ENCODE measurements around the gene ARHGAP23. TPM values are rescaled to one million over a fixed set of nuclear protein-coding genes. Genes with fewer than 3 reads are reported as not detected.
A peak's percentile ranks its signal among the peaks of the same experiment; 100 is the strongest.

Gene ARHGAP23
- total and polyA plus RNA-seq, 2 donors (not counting 3 experiments of a cell fraction or from before 2014, with no cell fraction given), result 25.4 to 190 TPM

DNA sequence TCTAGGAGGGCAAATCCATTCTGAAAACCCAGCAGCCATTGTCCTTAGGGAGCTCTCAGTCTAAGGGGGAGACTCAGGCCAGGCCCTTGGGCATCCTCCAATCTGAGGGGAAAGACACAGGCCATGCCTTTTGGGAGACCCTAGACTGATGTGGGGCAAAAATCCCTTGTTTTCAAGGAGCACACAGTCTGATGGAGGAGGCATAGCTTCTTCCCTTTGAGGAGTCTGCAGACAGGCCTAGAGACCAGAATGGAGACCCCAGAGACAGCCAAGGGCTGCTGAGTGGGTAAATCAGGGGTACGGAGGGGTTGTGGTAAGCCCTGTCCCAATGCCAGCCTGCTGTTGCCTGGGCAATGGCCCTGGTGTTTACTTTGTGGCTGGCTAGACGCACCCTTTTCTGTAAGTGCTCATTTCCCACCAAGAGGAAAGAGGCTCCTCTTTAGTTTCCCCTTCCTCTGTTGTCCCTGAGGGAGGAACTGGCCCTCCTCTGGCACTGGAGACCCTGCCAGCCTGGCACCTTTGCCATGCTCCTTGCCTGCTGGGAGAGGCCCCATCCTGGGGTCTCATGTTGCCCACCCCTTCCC is 19.3 kb downstream of the ARHGAP23 start:
- TF ChIP-seq GATA2 (IDR thresholded peaks at IDR 0.05; ENCODE audit: insufficient read depth, insufficient read length, low read depth, low read length) (no peak), POLR2A (IDR thresholded peaks at IDR 0.05; ENCODE audit: low read depth, low read length) (no peak)
- TF ChIP-seq, protein P1, sequence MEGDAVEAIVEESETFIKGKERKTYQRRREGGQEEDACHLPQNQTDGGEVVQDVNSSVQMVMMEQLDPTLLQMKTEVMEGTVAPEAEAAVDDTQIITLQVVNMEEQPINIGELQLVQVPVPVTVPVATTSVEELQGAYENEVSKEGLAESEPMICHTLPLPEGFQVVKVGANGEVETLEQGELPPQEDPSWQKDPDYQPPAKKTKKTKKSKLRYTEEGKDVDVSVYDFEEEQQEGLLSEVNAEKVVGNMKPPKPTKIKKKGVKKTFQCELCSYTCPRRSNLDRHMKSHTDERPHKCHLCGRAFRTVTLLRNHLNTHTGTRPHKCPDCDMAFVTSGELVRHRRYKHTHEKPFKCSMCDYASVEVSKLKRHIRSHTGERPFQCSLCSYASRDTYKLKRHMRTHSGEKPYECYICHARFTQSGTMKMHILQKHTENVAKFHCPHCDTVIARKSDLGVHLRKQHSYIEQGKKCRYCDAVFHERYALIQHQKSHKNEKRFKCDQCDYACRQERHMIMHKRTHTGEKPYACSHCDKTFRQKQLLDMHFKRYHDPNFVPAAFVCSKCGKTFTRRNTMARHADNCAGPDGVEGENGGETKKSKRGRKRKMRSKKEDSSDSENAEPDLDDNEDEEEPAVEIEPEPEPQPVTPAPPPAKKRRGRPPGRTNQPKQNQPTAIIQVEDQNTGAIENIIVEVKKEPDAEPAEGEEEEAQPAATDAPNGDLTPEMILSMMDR (IDR thresholded peaks at IDR 0.05; ENCODE audit: extremely low read depth in 1 of 2, insufficient read depth in 1 of 2, low read depth in 1 of 2, low read length in 2 of 2), result no peak
- peak; percentile 36 for DNase-seq (ENCODE audit: low read depth, low spot score)
- no peak for FAIRE-seq
- H3K27ac ChIP-seq (ENCODE audit: insufficient read depth, low read depth, low read length), result peak overlapping the region; percentile 73
- no peaks in the 10 kb centered on the region for H4K20me1 ChIP-seq (replicated peaks; ENCODE audit: control insufficient read depth, extremely low read depth, insufficient read depth, low read length)
- peak overlapping the region; percentile 19 for H3K9ac ChIP-seq (replicated peaks; ENCODE audit: extremely low read depth, insufficient read depth, low read length)
- ChIA-PET CTCF (interaction anchor here (0.7 to 1.4 kb wide), 6 partner anchors 8 to 24 kb away, joined by 3 to 14 read pairs (median 4); no protein-coding TSS in a partner anchor), POLR2A (no interaction called here)
- no TSS peak for BruUV-seq (replicated peaks)
- H3K4me1 ChIP-seq (ENCODE audit: control insufficient read depth, extremely low read depth, insufficient read depth, low read length), result peaks cover 56% of the 10 kb centered on the region
- H3K27me3 ChIP-seq (ENCODE audit: control insufficient read depth in 2 of 2, insufficient read depth in 2 of 2, low read length in 2 of 2), result no peaks in the 10 kb centered on the region
- H3K4me3 ChIP-seq (replicated peaks in 1 of 3; ENCODE audit: insufficient read depth in 1 of 3, low read depth in 1 of 3, low read length in 3 of 3), result no peak overlapping the region
- dilution Hi-C loops (cut with MboI; ENCODE audit: extremely low pct_ligation_motif_present, low sequenced_read_pairs) (no loop called here), intact Hi-C loops (cut with micrococcal nuclease) (no loop called here)
- H3K36me3 ChIP-seq (ENCODE audit: control insufficient read depth in 2 of 2, extremely low read depth in 1 of 2, insufficient read depth in 2 of 2, low read length in 2 of 2), result no peaks in the 10 kb centered on the region
- no peak overlapping the region for H3K4me2 ChIP-seq (ENCODE audit: insufficient read depth, low read length)
- no peaks in the 10 kb centered on the region for H3K9me3 ChIP-seq (replicated peaks; ENCODE audit: control insufficient read depth, insufficient read depth, low read length)
- no peaks in the 10 kb centered on the region for H3K9me1 ChIP-seq (replicated peaks; ENCODE audit: control insufficient read depth, extremely low read depth, insufficient read depth, low read length)
- peaks cover 67% of the 10 kb centered on the region for H3K79me2 ChIP-seq (ENCODE audit: control insufficient read depth, insufficient read depth, low read length)
- no peak overlapping the region for H2AFZ ChIP-seq (ENCODE audit: low read depth, low read length)

DNA sequence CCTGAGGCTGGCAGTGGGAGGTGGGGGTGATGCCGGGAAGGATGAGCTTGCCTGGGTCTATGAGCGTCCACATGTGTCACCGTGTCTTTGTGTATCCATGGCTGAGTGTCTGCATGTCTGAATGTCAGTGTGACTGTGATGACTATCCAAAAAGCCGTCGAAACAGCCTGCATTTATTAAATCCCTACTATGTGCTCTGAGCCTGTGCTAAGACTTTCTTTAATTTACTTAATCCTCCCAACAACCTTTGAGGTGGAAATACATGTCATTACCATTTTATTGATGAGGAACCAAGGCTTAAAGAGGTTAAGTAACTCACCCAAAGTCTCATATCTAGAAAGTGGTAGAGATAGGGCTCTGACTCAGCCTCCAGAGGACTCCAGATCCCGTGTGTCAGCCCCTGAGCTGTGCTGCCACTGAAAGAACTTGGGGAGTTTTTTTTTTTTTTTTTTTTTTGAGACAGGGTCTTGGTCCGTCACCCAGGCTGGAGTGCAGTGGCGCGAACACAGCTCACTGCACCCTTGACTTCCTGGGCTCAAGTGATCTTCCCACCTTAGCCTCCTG is 20.0 kb downstream of the ARHGAP23 start:
- Histone ChIP-seq H3K9ac (replicated peaks; ENCODE audit: extremely low read depth, insufficient read depth, low read length) (no peak overlapping the region), H3K9me1 (replicated peaks; ENCODE audit: control insufficient read depth, extremely low read depth, insufficient read depth, low read length) (no peaks in the 10 kb centered on the region), H3K79me2 (ENCODE audit: control insufficient read depth, insufficient read depth, low read length) (peaks cover 70% of the 10 kb centered on the region), H3K27me3 (ENCODE audit: control insufficient read depth in 2 of 2, insufficient read depth in 2 of 2, low read length in 2 of 2) (no peaks in the 10 kb centered on the region), H3K36me3 (ENCODE audit: control insufficient read depth in 2 of 2, extremely low read depth in 1 of 2, insufficient read depth in 2 of 2, low read length in 2 of 2) (no peaks in the 10 kb centered on the region), H3K4me3 (replicated peaks in 1 of 3; ENCODE audit: insufficient read depth in 1 of 3, low read depth in 1 of 3, low read length in 3 of 3) (no peak overlapping the region), H3K4me2 (ENCODE audit: insufficient read depth, low read length) (no peak overlapping the region), H3K4me1 (ENCODE audit: control insufficient read depth, extremely low read depth, insufficient read depth, low read length) (peaks cover 63% of the 10 kb centered on the region), H3K9me3 (replicated peaks; ENCODE audit: control insufficient read depth, insufficient read depth, low read length) (no peaks in the 10 kb centered on the region), H4K20me1 (replicated peaks; ENCODE audit: control insufficient read depth, extremely low read depth, insufficient read depth, low read length) (no peaks in the 10 kb centered on the region), H3K27ac (ENCODE audit: insufficient read depth, low read depth, low read length) (peak overlapping the region; percentile 73), H2AFZ (ENCODE audit: low read depth, low read length) (no peak overlapping the region)
- CTCF ChIA-PET, result interaction anchor here (1.0 to 1.2 kb wide), 3 partner anchors 8 to 24 kb away, joined by 3 to 5 read pairs (median 4); no protein-coding TSS in a partner anchor
- BruUV-seq (replicated peaks), result no TSS peak
- intact Hi-C loops (cut with micrococcal nuclease) (no loop called here), dilution Hi-C loops (cut with MboI; ENCODE audit: extremely low pct_ligation_motif_present, low sequenced_read_pairs) (no loop called here)
- POLR2A ChIA-PET, result interaction anchor here (0.6 kb wide), 1 partner anchor 287 kb away, joined by 9 read pairs; no protein-coding TSS in a partner anchor
- TF ChIP-seq FOS (IDR thresholded peaks at IDR 0.05; ENCODE audit: borderline replicate concordance, insufficient read depth, low read length), result peak; percentile 30
- no peak for TF ChIP-seq EZH2 (IDR thresholded peaks at IDR 0.05; ENCODE audit: borderline replicate concordance, low read depth, low read length, severe bottlenecking)
- no peak for DNase-seq (ENCODE audit: low read depth, low spot score)
- FAIRE-seq, result no peak
